AG09309 (cell line): ENCODE measurements around the gene DDN.

Source experiments
- DNase-seq: peaks from one replicate; pipeline ENCODE4 v3.0.0-alpha.2; 2010; ENCODE audit warnings: low read depth
- H3K4me3 ChIP-seq: 2 replicates; pipeline ENCODE4 v1.5.1; 2011; ENCODE audit warnings: mild to moderate bottlenecking, low read depth, low read length, moderate library complexity; ENCODE audit not compliant: control insufficient read depth
- TF ChIP-seq, protein P1 (sequence below): IDR thresholded peaks from 2 replicates; pipeline ENCODE4 v1.5.1; 2011; ENCODE audit warnings: mild to moderate bottlenecking, low read depth, low read length, inconsistent platforms; ENCODE audit not compliant: insufficient read depth, control insufficient read depth; ENCODE audit errors: missing control alignments

Gene DDN

DNA sequence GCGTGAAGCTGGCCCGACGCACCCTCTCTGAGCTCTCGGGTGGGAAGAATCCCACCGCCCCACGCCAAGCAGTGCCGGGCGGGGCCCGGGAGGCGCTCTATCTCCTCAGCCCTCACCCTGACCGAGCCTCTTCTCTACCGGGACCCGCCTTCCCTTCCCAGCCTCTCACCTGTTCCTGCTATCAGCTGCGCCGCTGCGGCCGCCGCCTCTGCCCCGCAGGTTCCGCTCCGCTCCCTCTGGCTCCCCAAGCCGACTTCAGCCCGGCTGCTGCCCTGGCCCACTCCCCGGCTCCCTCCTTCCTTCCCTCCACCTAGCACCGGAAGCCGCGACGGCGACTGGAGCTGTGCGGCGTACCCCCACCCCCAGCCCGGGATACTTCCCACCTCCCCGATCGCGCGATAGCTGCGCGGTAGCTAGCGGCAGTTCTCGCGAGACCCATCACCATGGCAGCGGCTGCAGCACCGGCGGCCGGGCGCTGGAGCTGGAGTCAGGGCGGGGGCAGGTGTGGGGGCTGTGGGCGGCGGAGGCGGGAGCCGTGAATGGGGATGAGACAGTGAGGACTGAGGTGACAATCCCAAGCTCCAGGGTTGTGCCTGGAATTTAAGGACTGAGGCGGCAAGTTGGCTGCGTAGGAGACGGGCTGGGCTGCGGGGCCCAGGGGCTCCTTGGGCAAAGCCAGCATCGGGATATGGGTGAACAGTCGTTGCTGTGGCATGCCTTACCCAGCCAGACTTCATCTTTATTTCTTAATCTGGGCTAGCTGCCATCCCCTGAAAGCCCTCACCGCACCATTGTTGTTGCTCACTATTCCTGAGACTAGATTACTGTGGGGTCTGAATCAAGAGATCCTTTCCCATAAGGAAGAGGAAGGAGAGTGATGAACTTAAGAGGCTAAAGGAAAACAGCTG lies 41.8 kb downstream of the DDN start, which contains the start of gene ARF3:
Gene ARF3, minus strand, starts transcription at position 347 of the 908 bp plus-strand sequence. CDS start 16,392 bp downstream, outside the sequence.
- peak; percentile 69 for DNase-seq
- H3K4me3 ChIP-seq = peak within 1 kb of the TSS; percentile 76
- TF ChIP-seq, protein P1, sequence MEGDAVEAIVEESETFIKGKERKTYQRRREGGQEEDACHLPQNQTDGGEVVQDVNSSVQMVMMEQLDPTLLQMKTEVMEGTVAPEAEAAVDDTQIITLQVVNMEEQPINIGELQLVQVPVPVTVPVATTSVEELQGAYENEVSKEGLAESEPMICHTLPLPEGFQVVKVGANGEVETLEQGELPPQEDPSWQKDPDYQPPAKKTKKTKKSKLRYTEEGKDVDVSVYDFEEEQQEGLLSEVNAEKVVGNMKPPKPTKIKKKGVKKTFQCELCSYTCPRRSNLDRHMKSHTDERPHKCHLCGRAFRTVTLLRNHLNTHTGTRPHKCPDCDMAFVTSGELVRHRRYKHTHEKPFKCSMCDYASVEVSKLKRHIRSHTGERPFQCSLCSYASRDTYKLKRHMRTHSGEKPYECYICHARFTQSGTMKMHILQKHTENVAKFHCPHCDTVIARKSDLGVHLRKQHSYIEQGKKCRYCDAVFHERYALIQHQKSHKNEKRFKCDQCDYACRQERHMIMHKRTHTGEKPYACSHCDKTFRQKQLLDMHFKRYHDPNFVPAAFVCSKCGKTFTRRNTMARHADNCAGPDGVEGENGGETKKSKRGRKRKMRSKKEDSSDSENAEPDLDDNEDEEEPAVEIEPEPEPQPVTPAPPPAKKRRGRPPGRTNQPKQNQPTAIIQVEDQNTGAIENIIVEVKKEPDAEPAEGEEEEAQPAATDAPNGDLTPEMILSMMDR = no peak

DNA sequence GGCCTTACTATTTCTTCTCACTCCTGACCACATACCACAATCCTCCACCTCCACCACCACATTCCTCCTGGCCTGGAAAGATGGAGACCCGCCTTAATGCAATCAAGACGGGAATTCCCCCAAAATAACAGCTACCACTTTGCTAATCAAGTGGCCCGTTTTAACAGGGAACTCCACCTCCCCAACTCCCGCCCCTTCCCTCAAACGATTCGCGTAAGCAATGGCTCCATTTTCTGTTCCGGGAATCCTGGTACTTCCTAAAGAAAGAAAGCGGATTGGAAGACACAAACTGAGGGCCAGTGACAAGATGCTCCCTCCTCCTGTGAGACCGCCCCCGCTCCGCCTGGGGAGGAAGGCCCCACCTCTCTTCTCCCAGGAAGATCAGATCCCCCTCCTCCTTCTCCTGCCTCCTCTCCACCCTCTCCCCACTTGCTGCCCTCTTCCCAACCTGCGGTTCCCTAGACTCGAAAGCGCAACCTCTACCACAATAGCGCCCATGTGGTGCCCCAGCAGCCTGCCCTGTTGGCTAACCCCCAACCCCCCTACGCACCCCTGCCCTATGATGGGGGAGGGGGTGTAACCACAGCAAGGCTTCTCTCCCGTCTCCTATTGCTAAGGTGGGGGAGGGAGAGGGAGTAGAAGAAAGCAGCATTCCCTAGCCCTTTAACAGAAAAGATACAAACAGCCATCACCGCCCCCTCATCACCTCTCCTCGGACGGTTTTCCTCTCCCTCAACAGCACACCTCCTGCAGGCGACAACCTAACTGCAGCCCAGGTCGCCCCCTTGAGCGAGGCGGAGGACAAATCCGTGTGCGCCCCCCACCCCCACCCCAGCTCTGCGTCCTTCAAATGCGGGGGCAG lies 42.7 kb downstream of the DDN start:
- peak; percentile 84 for DNase-seq
- TF ChIP-seq, protein P1 = no peak
- H3K4me3 ChIP-seq = peak overlapping the region; percentile 76

DNA sequence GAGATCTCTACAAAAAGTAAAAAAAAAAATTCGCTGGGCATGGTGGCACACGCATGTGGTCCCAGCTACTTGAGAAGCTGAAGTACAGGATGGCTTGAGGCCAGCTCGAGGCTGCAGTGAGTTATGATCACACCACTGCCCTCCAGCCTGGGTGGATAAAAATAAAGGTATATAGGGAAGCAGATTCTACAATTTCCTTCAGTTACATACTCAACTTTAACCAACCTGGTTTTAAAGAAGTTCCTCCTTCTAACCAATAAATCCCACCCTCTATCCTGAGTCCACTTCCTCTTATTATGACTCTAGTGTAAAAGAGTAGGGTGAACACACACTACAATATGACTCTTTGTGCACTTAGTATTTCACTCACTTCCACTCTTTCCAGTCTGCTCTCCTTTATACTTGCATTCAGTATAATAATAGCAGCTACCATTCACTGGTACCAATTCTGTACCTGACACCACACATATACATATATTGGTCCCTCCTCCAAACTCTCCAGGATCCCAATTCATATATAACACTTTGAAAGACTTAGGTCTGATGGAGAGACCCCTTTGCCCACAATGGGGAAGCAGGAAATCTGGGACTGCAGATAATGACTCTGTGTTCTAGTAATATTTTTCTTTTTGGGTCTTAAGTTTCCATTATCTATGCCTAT lies 44.2 kb downstream of the DDN start:
- no peak for DNase-seq
- TF ChIP-seq, protein P1 = no peak
- H3K4me3 ChIP-seq = no peak overlapping the region

DNA sequence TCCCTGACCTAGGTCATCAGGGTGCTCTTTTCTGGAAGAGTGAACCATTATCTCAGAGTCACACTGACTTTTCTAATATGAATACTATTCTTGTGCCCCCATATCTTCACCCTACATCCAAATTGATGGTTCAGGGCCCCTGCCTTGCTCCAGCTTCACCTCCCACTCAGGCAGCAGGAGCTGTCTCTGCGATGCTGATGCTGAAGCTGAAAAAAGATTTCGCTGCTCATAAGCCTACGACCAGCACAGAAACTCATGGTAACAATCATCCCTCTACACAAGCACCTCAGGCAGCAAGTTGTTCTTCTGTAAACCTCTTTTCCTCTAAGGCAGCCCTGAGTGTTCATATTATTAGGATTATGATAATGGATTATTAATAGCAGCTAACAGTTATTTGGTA lies 45.1 kb downstream of the DDN start:
- TF ChIP-seq, protein P1 = no peak
- H3K4me3 ChIP-seq = no peak overlapping the region
- no peak for DNase-seq

DNA sequence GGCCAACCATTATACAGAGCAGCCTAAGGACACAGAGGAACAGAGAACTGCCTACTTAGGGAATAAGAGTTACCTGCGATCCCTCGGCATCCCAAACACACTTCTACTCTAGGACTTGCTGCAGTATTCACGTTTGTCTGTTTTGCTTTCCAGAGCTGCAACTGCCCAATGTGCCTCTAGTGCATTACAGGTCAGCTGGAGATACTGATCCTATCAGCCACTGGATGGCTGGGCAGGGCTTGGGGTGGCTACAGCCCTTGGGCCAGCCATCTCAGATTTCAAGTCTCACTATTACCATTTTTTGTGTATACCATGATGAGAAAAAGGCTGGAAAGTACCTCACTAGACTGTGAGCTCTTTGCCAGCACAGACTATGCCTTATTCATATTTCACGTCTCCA lies 46.5 kb downstream of the DDN start:
- no peak overlapping the region for H3K4me3 ChIP-seq
- TF ChIP-seq, protein P1 = no peak

DNA sequence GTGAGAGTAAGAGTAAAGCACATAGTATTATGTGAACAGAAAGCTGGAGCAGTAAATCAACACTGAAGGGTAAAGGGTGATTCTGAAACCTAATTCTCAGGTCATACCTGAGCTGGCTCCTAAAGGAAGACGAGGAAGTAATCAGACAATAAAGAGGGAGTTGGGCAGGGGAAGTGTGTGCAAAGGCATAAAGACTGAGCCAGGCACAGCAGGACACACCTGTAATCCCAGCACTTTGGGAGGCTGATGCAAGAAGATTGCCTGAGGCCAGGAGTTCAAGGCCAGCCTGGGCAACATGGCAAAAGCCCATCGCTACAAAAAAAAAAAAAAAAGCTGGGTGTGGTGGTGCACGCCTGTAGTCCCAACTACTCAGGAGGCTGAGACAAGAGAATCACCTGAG lies 51.4 kb downstream of the DDN start:
- DNase-seq = no peak
- TF ChIP-seq, protein P1 = no peak
- no peak overlapping the region for H3K4me3 ChIP-seq

More for the DNA sequence above, 46.5 kb downstream of the DDN start:
- no peak for DNase-seq
